ENCODE data around the gene IQCN.

DNA sequence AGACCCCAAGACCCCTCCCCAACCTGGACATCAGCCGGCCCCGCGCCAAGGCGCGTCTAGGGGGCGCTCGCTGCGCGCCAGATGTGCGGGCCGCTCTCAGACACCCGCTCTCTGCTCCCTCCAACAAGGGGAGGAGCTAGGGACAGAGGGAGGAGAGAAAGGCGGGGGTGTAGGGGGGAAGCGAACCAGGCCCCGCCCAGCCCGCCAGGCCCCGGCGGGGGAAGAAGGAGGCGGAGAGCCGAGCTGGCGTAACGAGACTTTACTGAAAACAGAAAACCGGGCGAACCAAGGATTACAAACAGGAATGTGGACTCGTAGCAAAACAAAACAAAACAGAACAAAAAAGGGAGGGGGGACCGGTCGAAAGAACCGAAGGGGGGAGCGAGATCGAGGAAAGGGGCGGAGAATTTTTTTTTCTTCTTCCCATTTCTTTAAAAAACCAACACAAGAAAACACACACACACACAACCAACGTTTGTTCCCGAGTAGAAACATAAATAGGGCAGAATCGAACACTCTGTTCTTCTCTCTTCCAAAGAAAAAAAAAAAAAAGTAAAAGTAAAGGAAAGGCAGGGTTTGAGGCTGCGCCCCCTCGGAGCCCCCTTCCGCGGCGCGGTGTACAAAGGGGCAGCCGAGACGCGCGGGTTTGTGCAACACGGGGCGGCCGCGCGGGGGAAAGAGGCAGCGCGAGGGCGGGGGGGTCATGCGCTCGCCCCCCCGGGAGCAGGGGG is 5.4 kb upstream of the IQCN start:
- TF ChIP-seq, protein P1, sequence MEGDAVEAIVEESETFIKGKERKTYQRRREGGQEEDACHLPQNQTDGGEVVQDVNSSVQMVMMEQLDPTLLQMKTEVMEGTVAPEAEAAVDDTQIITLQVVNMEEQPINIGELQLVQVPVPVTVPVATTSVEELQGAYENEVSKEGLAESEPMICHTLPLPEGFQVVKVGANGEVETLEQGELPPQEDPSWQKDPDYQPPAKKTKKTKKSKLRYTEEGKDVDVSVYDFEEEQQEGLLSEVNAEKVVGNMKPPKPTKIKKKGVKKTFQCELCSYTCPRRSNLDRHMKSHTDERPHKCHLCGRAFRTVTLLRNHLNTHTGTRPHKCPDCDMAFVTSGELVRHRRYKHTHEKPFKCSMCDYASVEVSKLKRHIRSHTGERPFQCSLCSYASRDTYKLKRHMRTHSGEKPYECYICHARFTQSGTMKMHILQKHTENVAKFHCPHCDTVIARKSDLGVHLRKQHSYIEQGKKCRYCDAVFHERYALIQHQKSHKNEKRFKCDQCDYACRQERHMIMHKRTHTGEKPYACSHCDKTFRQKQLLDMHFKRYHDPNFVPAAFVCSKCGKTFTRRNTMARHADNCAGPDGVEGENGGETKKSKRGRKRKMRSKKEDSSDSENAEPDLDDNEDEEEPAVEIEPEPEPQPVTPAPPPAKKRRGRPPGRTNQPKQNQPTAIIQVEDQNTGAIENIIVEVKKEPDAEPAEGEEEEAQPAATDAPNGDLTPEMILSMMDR (conservative IDR thresholded peaks at IDR 0.05 in 1 of 2, IDR thresholded peaks at IDR 0.05 in 1 of 2; ENCODE audit: low read depth in 1 of 2, low read length in 2 of 2), result peak; percentile 71 to 90
- TF ChIP-seq EZH2 (IDR thresholded peaks at IDR 0.05; ENCODE audit: low read length, missing control alignments), result no peak
